Heart left ventricle (tissue), 13 donors: ENCODE measurements around the gene DOCK4.

Experiments
- CTCF ChIP-seq, 12 donors: fragments of 200-600 bp; sonication (generic) in 4 of 12; IDR thresholded peaks; one replicate each; pipeline versions ENCODE4 v1.5.0 to v1.8.0; 2018 to 2022; ENCODE audit warnings: antibody characterized with exemption in 12 of 12, mild to moderate bottlenecking in 5 of 12
- POLR2A ChIP-seq, 2 donors: fragments of 450-650 bp; IDR thresholded peaks; one replicate each; pipeline ENCODE4 v1.6.1; 2017; ENCODE audit warnings: antibody characterized with exemption in 2 of 2, mild to moderate bottlenecking in 2 of 2, moderate library complexity in 2 of 2
- donor health status: ischemic (EF 13 %, LVEDD 7.1; RV severe dilation, severe dysfunction).
- donor health status: DM: no; HTN: yes; CAD: no.
- donor health status: DM: no; HTN: no; CAD: no.
- donor health status: ischemic (EF 25% LVEDD 6.9; RV normal size, moderate dysfunction).
- donor health status: ischemic (EF 25% LVEDD 5.7; RV mildly dilated, moderate dysfunction).
- donor health status: ischemic (EF 35%, LVEDD 5.7; RV mildly dilated, moderate dysfunction).
- donor health status: nonischemic (EF 11% LVEDD 7.7; RV severe dilation, severe dysfunction).
- donor health status: DM: yes; HTN: yes; CAD: no.
- donor health status: PGD.
- donor health status: ischemic (EF 29% LVEDD 5.4; RV normal size, mild dysfunction).
- donor health status: nonischemic (EF 23%, LVEDD 6.1; RV moderate dilation, normal function).

GRCh38 chr7:112072541-112073245, 133.5 kb downstream of the DOCK4 start:
- TF ChIP-seq POLR2A (IDR thresholded peaks at IDR 0.05) = no peak
- no peak for TF ChIP-seq CTCF (IDR thresholded peaks at IDR 0.05)
